IMR-90 (cell line): ENCODE results near the gene AARSD1. TPM values are rescaled to one million over a fixed set of nuclear protein-coding genes. Genes with fewer than 3 reads are reported as not detected.

Experiments
- ATAC-seq: fragments of 200-7000 bp; cut with Tn5 transposase; 2 replicates; pipeline ENCODE4 v1.9.1; 2020; ENCODE audit warnings: low read depth, mild to moderate bottlenecking, moderate library complexity
- BruUV-seq: library from RNA; stranded (reverse); fragments of 400-500 nt; replicated peaks from 2 replicates; lab custom pipeline; 2021; lab: Mats Ljungman, UMichigan
- CTCF ChIA-PET: fragments of 300-600 bp; formaldehyde crosslinking; extraction: SDS; loops from one replicate; lab custom pipeline; 2021; ENCODE audit warnings: antibody characterized with exemption; lab: Yijun Ruan, JAX
- POLR2A ChIA-PET: fragments of 300-600 bp; sonication (Branson Sonifier 250); formaldehyde crosslinking; loops from one replicate; lab custom pipeline; 2022; ENCODE audit warnings: antibody characterized with exemption; ENCODE audit not compliant: unreplicated experiment; lab: Charles Lee
- DNase-seq: peaks from one replicate; pipeline ENCODE4 v3.0.0; 2013
- H2AFZ ChIP-seq: replicated peaks from 2 replicates; pipeline ENCODE3; 2013; ENCODE audit warnings: low read length, mild to moderate bottlenecking; ENCODE audit not compliant: poor library complexity
- H2AK5ac ChIP-seq: 2 replicates; pipeline ENCODE4 v1.6.1; 2013; ENCODE audit warnings: low read depth, low read length, inconsistent platforms
- H2AK9ac ChIP-seq: replicated peaks from 2 replicates; pipeline ENCODE3; 2013; ENCODE audit warnings: mild to moderate bottlenecking, low read depth, low read length, moderate library complexity; ENCODE audit not compliant: poor library complexity
- H2BK120ac ChIP-seq: 2 replicates; pipeline ENCODE4 v1.6.1; 2013; ENCODE audit warnings: low read depth, low read length, inconsistent platforms
- H2BK15ac ChIP-seq: 3 replicates; pipeline ENCODE4 v1.6.1; 2013; ENCODE audit warnings: low read depth, low read length, inconsistent platforms
- H2BK20ac ChIP-seq: 2 replicates; pipeline ENCODE4 v1.6.1; 2013; ENCODE audit warnings: low read depth, mild to moderate bottlenecking, inconsistent platforms, low read length, moderate library complexity
- H2BK5ac ChIP-seq: 2 replicates; pipeline ENCODE4 v1.6.1; 2013; ENCODE audit warnings: mild to moderate bottlenecking, low read depth, low read length, inconsistent platforms; ENCODE audit not compliant: poor library complexity, severe bottlenecking
- H3K14ac ChIP-seq: replicated peaks from 2 replicates; pipeline ENCODE4 v1.6.1; 2013; ENCODE audit warnings: low read depth, low read length, inconsistent platforms
- H3K18ac ChIP-seq: 2 replicates; pipeline ENCODE4 v1.6.1; 2013; ENCODE audit warnings: low read depth, low read length, control low read depth
- H3K23ac ChIP-seq: 2 replicates; pipeline ENCODE4 v1.6.1; 2013; ENCODE audit warnings: low read depth, low read length, inconsistent platforms
- H3K27ac ChIP-seq: 2 replicates; pipeline ENCODE4 v1.5.1; 2013; ENCODE audit warnings: mild to moderate bottlenecking, control low read depth, low read length; ENCODE audit not compliant: insufficient read depth
- H3K27me3 ChIP-seq: 2 replicates; pipeline ENCODE4 v1.6.1; 2013; ENCODE audit warnings: low read length; ENCODE audit not compliant: control insufficient read depth, insufficient read depth
- H3K36me3 ChIP-seq: 2 replicates; pipeline ENCODE4 v1.6.1; 2013; ENCODE audit warnings: low read length, mixed read lengths; ENCODE audit not compliant: control insufficient read depth, insufficient read depth
- H3K4ac ChIP-seq: 2 replicates; pipeline ENCODE4 v1.6.1; 2013; ENCODE audit warnings: low read depth, low read length, inconsistent platforms
- H3K4me1 ChIP-seq: 2 replicates; pipeline ENCODE4 v1.6.1; 2013; ENCODE audit warnings: low read length, mixed read lengths; ENCODE audit not compliant: control insufficient read depth, insufficient read depth
- H3K4me2 ChIP-seq: 2 replicates; pipeline ENCODE4 v1.6.1; 2013; ENCODE audit warnings: low read depth, mild to moderate bottlenecking, control low read depth, low read length, moderate library complexity
- H3K4me3 ChIP-seq: 2 replicates; pipeline ENCODE4 v1.5.1; 2013; ENCODE audit warnings: low read depth, mild to moderate bottlenecking, control low read depth, low read length, moderate library complexity; ENCODE audit not compliant: insufficient read depth
- H3K56ac ChIP-seq: 2 replicates; pipeline ENCODE4 v1.6.1; 2013; ENCODE audit warnings: low read length, inconsistent platforms; ENCODE audit not compliant: insufficient read depth; ENCODE audit errors: extremely low read depth
- H3K79me1 ChIP-seq, 2 experiments: 2 replicates each; pipeline ENCODE4 v1.6.1; 2013; ENCODE audit warnings: low read length in 2 of 2, inconsistent platforms in 1 of 2, low read depth in 1 of 2
- H3K9ac ChIP-seq: 2 replicates; pipeline ENCODE4 v1.6.1; 2013; ENCODE audit warnings: low read depth, low read length, control low read depth
- H3K9me1 ChIP-seq: 2 replicates; pipeline ENCODE4 v1.6.1; 2013; ENCODE audit warnings: low read length, inconsistent platforms; ENCODE audit not compliant: insufficient read depth
- H3K9me3 ChIP-seq: 2 replicates; pipeline ENCODE4 v1.6.1; 2013; ENCODE audit warnings: low read length; ENCODE audit not compliant: control insufficient read depth, insufficient read depth
- H4K20me1 ChIP-seq: 2 replicates; pipeline ENCODE4 v1.6.1; 2013; ENCODE audit warnings: low read length, inconsistent platforms; ENCODE audit not compliant: insufficient read depth
- H4K5ac ChIP-seq: 2 replicates; pipeline ENCODE4 v1.6.1; 2013; ENCODE audit warnings: mild to moderate bottlenecking, low read depth, low read length, control low read depth
- H4K8ac ChIP-seq, 2 experiments: 2 replicates each; pipeline ENCODE4 v1.6.1; 2013; ENCODE audit warnings: low read depth in 2 of 2, low read length in 2 of 2, control low read depth in 1 of 2, inconsistent platforms in 1 of 2
- H4K91ac ChIP-seq: 2 replicates; pipeline ENCODE4 v1.6.1; 2013; ENCODE audit warnings: low read depth, low read length, inconsistent platforms; ENCODE audit not compliant: insufficient read depth
- BHLHE40 ChIP-seq: fragments of 150-350 bp; IDR thresholded peaks from 2 replicates; pipeline ENCODE4 v1.6.1; 2016; ENCODE audit warnings: mild to moderate bottlenecking, low read depth, low read length
- CEBPB ChIP-seq: IDR thresholded peaks from 2 replicates; pipeline ENCODE4 v1.6.1; 2012; ENCODE audit warnings: low read depth, low read length, improper control_type of control experiment
- CHD1 ChIP-seq: IDR thresholded peaks from 2 replicates; pipeline ENCODE4 v1.6.1; 2012; ENCODE audit warnings: low read depth, low read length, improper control_type of control experiment
- CTCF ChIP-seq: conservative IDR thresholded peaks from 2 replicates; pipeline ENCODE4 v1.5.1; 2012; ENCODE audit warnings: mild to moderate bottlenecking, low read depth, low read length, improper control_type of control experiment
- ELK1 ChIP-seq: fragments of 150-350 bp; IDR thresholded peaks from 2 replicates; pipeline ENCODE4 v1.6.1; 2016; ENCODE audit warnings: low read depth, mild to moderate bottlenecking, low read length, moderate library complexity, borderline replicate concordance
- FOS ChIP-seq: fragments of 150-350 bp; IDR thresholded peaks from 2 replicates; pipeline ENCODE4 v1.6.1; 2016; ENCODE audit warnings: low read depth, low read length
- MAFK ChIP-seq: IDR thresholded peaks from 2 replicates; pipeline ENCODE4 v1.6.1; 2012; ENCODE audit warnings: low read depth, low read length, improper control_type of control experiment
- MAZ ChIP-seq: IDR thresholded peaks from 2 replicates; pipeline ENCODE4 v1.6.1; 2012; ENCODE audit warnings: low read depth, mild to moderate bottlenecking, low read length, improper control_type of control experiment, moderate library complexity, borderline replicate concordance
- MXI1 ChIP-seq: IDR thresholded peaks from 2 replicates; pipeline ENCODE4 v1.6.1; 2012; ENCODE audit warnings: low read depth, mild to moderate bottlenecking, low read length, moderate library complexity, borderline replicate concordance
- NFE2L2 ChIP-seq: fragments of 150-350 bp; IDR thresholded peaks from 2 replicates; pipeline ENCODE4 v1.6.1; 2016; ENCODE audit warnings: low read depth, mild to moderate bottlenecking, low read length
- POLR2A ChIP-seq: IDR thresholded peaks from 2 replicates; pipeline ENCODE4 v1.6.1; 2012; ENCODE audit warnings: mild to moderate bottlenecking, low read depth, low read length
- RAD21 ChIP-seq: IDR thresholded peaks from 2 replicates; pipeline ENCODE4 v1.6.1; 2012; ENCODE audit warnings: low read length, improper control_type of control experiment
- RCOR1 ChIP-seq: IDR thresholded peaks from 2 replicates; pipeline ENCODE4 v1.6.1; 2012; ENCODE audit warnings: mild to moderate bottlenecking, low read length, improper control_type of control experiment; ENCODE audit not compliant: insufficient replicate concordance
- RFX5 ChIP-seq: IDR thresholded peaks from 2 replicates; pipeline ENCODE4 v1.8.0; 2012; ENCODE audit warnings: low read depth, mild to moderate bottlenecking, low read length, moderate library complexity
- SMC3 ChIP-seq: fragments of 150-350 bp; IDR thresholded peaks from 2 replicates; pipeline ENCODE4 v1.6.1; 2016; ENCODE audit warnings: low read depth, mild to moderate bottlenecking, antibody characterized with exemption, low read length, moderate library complexity
- USF2 ChIP-seq: fragments of 150-350 bp; IDR thresholded peaks from 2 replicates; pipeline ENCODE4 v1.6.1; 2017; ENCODE audit warnings: mild to moderate bottlenecking, antibody characterized with exemption, low read length, low read depth
- WGBS, 2 experiments: methylation state at CpG; one replicate each; pipeline versions ENCODE4 v1.1.5 to v1.1.7; 2013; ENCODE audit warnings: missing lambda C conversion rate in 2 of 2; ENCODE audit not compliant: insufficient read length in 1 of 2; ENCODE audit errors: extremely low coverage in 2 of 2; 5-methylcytosine and 5-hydroxymethylcytosine counted together
- dilution Hi-C: fragments of 300-500 bp; cut with HindIII; formaldehyde crosslinking; loops from one replicate; pipeline ENCODE4 v1.14.3; 2018; ENCODE audit warnings: low sequenced_read_pairs; ENCODE audit not compliant: unreplicated experiment
- in situ Hi-C: fragments of 300-500 bp; cut with MboI; formaldehyde crosslinking; loops from 3 replicates; pipeline ENCODE4 v1.14.3; 2019; ENCODE audit warnings: low sequenced_read_pairs, inconsistent platforms, mixed read lengths
- intact Hi-C: fragments of 100-400 bp; cut with micrococcal nuclease; formaldehyde crosslinking; loops from 2 replicates; pipeline ENCODE4 v1.10.0; 2022
- polyA plus RNA-seq, 3 experiments: library from polyadenylated mRNA; depleted of rRNA; stranded (reverse); fragments of >200 nt; gene quantifications; 2 replicates each; pipeline ENCODE4 v1.2.3, GENCODE V29; 2012; ENCODE audit warnings: low replicate concordance in 1 of 3
- total RNA-seq: library from RNA; depleted of rRNA; stranded (reverse); fragments of >200 nt; gene quantifications from 2 replicates; pipeline ENCODE4 v1.2.3, GENCODE V29; 2012

AARSD1 gene
- total and polyA plus RNA-seq, 2 of the 4 experiments (the other 2 are of a cell fraction): 55.0 to 58.9 TPM

- peaks cover 3% of the 10 kb centered on the region; the same call in 1 of the 2 replicates for H3K4me1 ChIP-seq
- no peaks in the 10 kb centered on the region for H3K9me3 ChIP-seq
- no peak overlapping the region for H3K4ac ChIP-seq
- no peak overlapping the region for H3K23ac ChIP-seq
- no peak for ATAC-seq
- H4K20me1 ChIP-seq: no peaks in the 10 kb centered on the region
- no peak overlapping the region for H4K5ac ChIP-seq
- H2AK5ac ChIP-seq: no peak overlapping the region
- no peak overlapping the region for H2AFZ ChIP-seq
- 88% methylated on average over 3 of the region's 5 CpGs; no CpG with 5 or more reads in 1 of the 2 experiments for WGBS, 2 experiments
- TF ChIP-seq MAZ (no peak), RFX5 (no peak), MXI1 (no peak), RAD21 (no peak), RCOR1 (no peak), FOS (no peak), POLR2A (no peak), NFE2L2 (no peak), CHD1 (no peak), CEBPB (no peak), CTCF (no peak), SMC3 (no peak), MAFK (no peak), ELK1 (no peak), USF2 (no peak), BHLHE40 (no peak)
- no peak overlapping the region for H3K14ac ChIP-seq
- H3K27me3 ChIP-seq: no peaks in the 10 kb centered on the region
- no peak overlapping the region for H2BK15ac ChIP-seq
- no peak overlapping the region for H4K91ac ChIP-seq
- intact Hi-C loops (loop anchor here (10.0 kb wide), 1 partner anchor 322 kb away; no protein-coding TSS in a partner anchor), dilution Hi-C loops (no loop called here), in situ Hi-C loops (loop anchor here (25.0 kb wide), 1 partner anchor 369 kb away; no protein-coding TSS in a partner anchor)
- H2BK120ac ChIP-seq: no peak overlapping the region
- H3K4me2 ChIP-seq: no peak overlapping the region
- no peak overlapping the region for H3K27ac ChIP-seq
- no peak overlapping the region for H3K56ac ChIP-seq
- H3K9me1 ChIP-seq: peaks cover 17% of the 10 kb centered on the region
- ChIA-PET CTCF (no interaction called here), POLR2A (no interaction called here)
- no peak for DNase-seq
- no peak overlapping the region for H3K18ac ChIP-seq
- no peak overlapping the region for H2BK20ac ChIP-seq
- H2BK5ac ChIP-seq: no peak overlapping the region
- H3K36me3 ChIP-seq: peaks cover 28% of the 10 kb centered on the region
- H2AK9ac ChIP-seq: no peak overlapping the region
- H3K79me1 ChIP-seq: peaks cover 6 to 27% of the 10 kb centered on the region in 2 experiments; a peak in 3 of 4 replicates
- no peak overlapping the region for H4K8ac ChIP-seq
- H3K9ac ChIP-seq: no peak overlapping the region
- no peak overlapping the region for H3K4me3 ChIP-seq
- BruUV-seq: TSS peak; percentile 58
Measured at GRCh38 chr17:42992872-42993271, 28.6 kb upstream of the AARSD1 start.
